Measurements from ENCODE around the gene IL10RA.

The IL10RA gene

GRCh38 chr11:117985953-117986887 lies at the start of gene IL10RA:
Gene IL10RA (plus strand): TSS chr11:117986394. CDS start chr11:117986468, 74 bp downstream.
- in situ Hi-C loops (cut with MboI; ENCODE audit: low sequenced_read_pairs): no loop called here

DNA sequence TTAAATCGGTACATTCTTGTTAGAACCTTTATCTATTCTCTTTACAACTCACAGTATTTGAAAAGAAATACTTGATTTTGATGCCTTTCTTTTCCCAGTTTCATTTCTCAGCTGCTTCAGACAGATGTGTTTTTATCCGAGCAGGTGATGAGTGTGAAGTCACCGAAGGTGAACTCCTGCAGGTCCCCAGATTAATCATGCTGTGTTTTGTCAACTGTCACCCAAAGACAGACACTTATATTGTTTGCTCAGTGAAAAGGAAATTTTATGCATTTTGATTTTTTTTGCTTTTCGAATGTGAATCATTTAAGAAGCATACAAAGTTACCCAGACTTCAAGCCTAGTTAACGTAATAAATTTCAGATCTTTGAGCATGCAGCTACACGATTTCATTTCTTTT lies 49.2 kb upstream of the IL10RA start:
- in situ Hi-C loops (cut with MboI; ENCODE audit: low sequenced_read_pairs): no loop called here

- in situ Hi-C loops (cut with MboI; ENCODE audit: low sequenced_read_pairs): loop anchor here (10.0 kb wide), 1 partner anchor 116 kb away; the partner anchor contains the start of gene FXYD2
Observed at GRCh38 chr11:117940736-117941135, 45.5 kb upstream of the IL10RA start.

- in situ Hi-C loops (cut with MboI; ENCODE audit: low sequenced_read_pairs): loop anchor here (10.0 kb wide), 1 partner anchor 116 kb away; the partner anchor contains the start of gene FXYD2
Observed at GRCh38 chr11:117941163-117941707, 45.0 kb upstream of the IL10RA start.

DNA sequence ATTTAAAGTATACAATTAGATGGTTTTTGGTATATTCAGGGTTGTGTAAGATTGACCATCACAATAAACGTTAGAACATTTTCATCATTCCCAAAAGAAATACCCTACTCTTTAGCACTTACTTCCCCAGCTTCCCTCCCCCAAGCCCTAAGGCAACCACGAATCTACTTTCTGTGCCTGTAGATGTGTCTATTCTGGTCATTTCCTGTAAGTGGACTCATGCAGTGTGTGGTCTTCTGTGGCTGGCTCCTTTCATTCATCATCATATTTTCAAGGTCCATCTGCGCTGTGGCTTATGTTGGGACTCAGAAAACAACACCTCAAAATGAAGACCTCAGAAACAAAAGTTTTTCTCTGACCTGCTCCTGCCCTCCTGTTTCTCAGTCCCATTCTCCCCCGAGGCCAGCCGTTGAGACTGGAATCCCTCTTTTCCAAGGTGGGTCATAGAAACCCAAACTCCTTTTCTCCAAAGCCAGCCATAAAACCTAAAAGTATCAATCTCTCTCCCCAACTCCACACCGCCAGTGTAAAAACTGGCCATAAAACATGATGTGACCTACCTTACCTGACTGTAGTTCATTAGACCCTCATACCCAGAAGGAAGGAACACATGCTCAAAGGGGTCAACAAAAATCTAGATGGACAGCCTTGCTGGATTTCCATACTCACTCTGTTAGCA lies 44.1 kb upstream of the IL10RA start:
- in situ Hi-C loops (cut with MboI; ENCODE audit: low sequenced_read_pairs): loop anchor here (10.0 kb wide), 1 partner anchor 117 kb away; the partner anchor contains the start of gene FXYD2

GRCh38 chr11:117944554-117944953 lies 41.6 kb upstream of the IL10RA start:
- in situ Hi-C loops (cut with MboI; ENCODE audit: low sequenced_read_pairs): loop anchor here (10.0 kb wide), 1 partner anchor 120 kb away; the partner anchor contains the start of gene FXYD2

- in situ Hi-C loops (cut with MboI; ENCODE audit: low sequenced_read_pairs): loop anchor here (5.0 to 10.0 kb wide), 2 partner anchors 103 to 120 kb away; partner anchors contain the start of gene FXYD2
Observed at GRCh38 chr11:117945047-117945810, 41.0 kb upstream of the IL10RA start.

DNA sequence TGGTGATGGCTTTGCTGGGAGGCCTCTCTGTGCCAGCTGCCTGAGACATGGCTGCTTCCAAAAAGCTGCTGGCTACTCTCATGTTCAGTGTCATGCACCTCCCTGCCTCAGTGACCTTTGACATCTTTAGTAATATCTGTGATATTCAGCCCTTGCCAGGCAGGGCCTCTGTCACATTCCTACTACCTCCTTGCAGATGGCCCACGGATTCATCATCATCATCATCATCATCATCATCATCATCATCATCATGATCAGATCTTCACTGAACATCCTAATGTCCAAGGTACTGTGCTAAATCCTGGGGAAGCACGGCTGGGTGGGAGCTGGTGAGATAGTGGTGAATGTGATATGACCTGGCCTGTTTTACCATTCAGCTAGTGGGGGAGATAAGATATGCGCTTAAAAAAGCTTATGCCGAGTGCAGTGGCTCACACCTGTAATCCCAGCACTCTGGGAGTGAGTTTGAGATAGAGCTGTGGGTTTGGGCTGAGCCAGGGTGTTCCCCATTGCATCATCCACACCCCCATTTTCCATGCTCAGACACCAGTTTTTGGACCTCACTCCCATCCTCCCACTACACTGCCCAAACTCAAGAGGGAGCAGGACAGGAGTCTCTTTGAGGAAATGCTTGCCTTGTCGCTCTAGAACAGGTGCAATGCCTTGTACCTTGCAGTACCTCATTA lies 39.9 kb upstream of the IL10RA start:
- in situ Hi-C loops (cut with MboI; ENCODE audit: low sequenced_read_pairs): loop anchor here (5.0 to 10.0 kb wide), 2 partner anchors 104 to 121 kb away; partner anchors contain the start of gene FXYD2

GRCh38 chr11:117946842-117947526 lies 39.2 kb upstream of the IL10RA start:
- in situ Hi-C loops (cut with MboI; ENCODE audit: low sequenced_read_pairs): loop anchor here (5.0 to 10.0 kb wide), 2 partner anchors 105 to 122 kb away; partner anchors contain the start of gene FXYD2

GRCh38 chr11:117947751-117948150 lies 38.4 kb upstream of the IL10RA start:
- in situ Hi-C loops (cut with MboI; ENCODE audit: low sequenced_read_pairs): loop anchor here (5.0 to 10.0 kb wide), 2 partner anchors 105 to 123 kb away; partner anchors contain the start of gene FXYD2

- in situ Hi-C loops (cut with MboI; ENCODE audit: low sequenced_read_pairs): loop anchor here (5.0 to 10.0 kb wide), 2 partner anchors 106 to 124 kb away; partner anchors contain the start of gene FXYD2
Observed at GRCh38 chr11:117948466-117948865, 37.7 kb upstream of the IL10RA start.

- in situ Hi-C loops (cut with MboI; ENCODE audit: low sequenced_read_pairs): loop anchor here (5.0 to 10.0 kb wide), 2 partner anchors 107 to 124 kb away; partner anchors contain the start of gene FXYD2
Observed at GRCh38 chr11:117949062-117949461, 37.1 kb upstream of the IL10RA start.

DNA sequence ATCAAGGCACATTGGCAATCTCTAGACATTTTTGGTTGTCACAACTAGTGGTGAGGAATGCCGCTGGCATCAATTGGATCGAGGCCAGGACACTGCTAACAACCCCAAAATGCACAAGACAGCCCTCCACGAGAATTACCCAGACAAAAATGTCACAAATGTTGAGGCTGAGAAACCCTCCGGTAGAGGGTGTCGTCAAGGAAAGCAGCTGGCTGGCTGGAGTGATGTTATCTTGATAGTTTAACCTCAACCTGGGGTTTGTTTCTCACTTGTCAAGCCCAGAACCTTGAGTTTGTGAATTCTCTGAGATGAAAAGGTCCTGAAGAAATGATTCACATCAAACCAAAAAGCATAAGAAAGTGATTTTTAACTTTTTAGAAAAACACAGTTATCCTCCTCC lies 35.9 kb upstream of the IL10RA start:
- in situ Hi-C loops (cut with MboI; ENCODE audit: low sequenced_read_pairs): no loop called here

- in situ Hi-C loops (cut with MboI; ENCODE audit: low sequenced_read_pairs): no loop called here
Observed at GRCh38 chr11:117950993-117951961, 34.9 kb upstream of the IL10RA start.

- in situ Hi-C loops (cut with MboI; ENCODE audit: low sequenced_read_pairs): no loop called here
Observed at GRCh38 chr11:117953024-117953671, 33.0 kb upstream of the IL10RA start.

DNA sequence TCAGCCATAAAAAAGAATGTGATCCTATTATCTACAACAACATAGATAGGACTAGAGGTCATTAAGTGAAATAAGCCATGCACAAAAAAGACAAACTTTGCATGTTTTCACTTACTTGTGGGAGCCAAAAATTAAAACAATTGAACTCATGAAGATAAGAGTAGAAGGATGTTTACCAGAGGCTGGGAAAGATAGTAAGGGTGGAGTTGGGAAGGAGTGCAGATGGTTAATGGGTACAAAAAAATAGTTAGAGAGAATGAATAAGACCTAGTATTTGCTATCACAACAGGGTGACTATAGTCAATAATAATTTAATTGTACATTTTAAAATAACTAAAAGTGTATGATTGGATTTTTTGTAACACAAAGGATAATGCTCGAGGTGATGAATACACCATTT lies 27.2 kb upstream of the IL10RA start:
- in situ Hi-C loops (cut with MboI; ENCODE audit: low sequenced_read_pairs): no loop called here
